K562 (cell line): ENCODE data around the gene FZD4. TPM values are rescaled to one million over a fixed set of nuclear protein-coding genes. Genes with fewer than 3 reads are reported as not detected.

Experiments
- AFF4 ChIP-seq: sonication (generic); formaldehyde crosslinking; IDR thresholded peaks from 2 replicates; pipeline ENCODE4 v1.8.0; 2023; ENCODE audit warnings: mild to moderate bottlenecking, missing genetic modification reagents
- CCNT2 ChIP-seq: IDR thresholded peaks from 2 replicates; pipeline ENCODE4 v1.6.1; 2011; ENCODE audit warnings: borderline replicate concordance, low read depth, mild to moderate bottlenecking, moderate library complexity, mixed read lengths, low read length; ENCODE audit not compliant: insufficient read length; ENCODE audit errors: extremely low read depth
- CEBPB ChIP-seq: fragments of 450-650 bp; IDR thresholded peaks from 2 replicates; pipeline ENCODE4 v1.6.1; 2016; ENCODE audit warnings: missing genetic modification characterization, missing compliant biosample characterization
- COPS2 ChIP-seq: fragments of 450-650 bp; conservative IDR thresholded peaks from 2 replicates; pipeline ENCODE4 v1.6.1; 2016; ENCODE audit warnings: mild to moderate bottlenecking, moderate library complexity
- CREB1 ChIP-seq, 2 experiments: sonication (generic) in 1 of 2; formaldehyde crosslinking in 1 of 2; IDR thresholded peaks; 2 replicates each; pipeline versions ENCODE4 v1.6.1 to v1.8.0; 2012 to 2022; ENCODE audit warnings: inconsistent platforms in 1 of 2, mild to moderate bottlenecking in 1 of 2, missing genetic modification reagents in 1 of 2, moderate library complexity in 1 of 2
- CTCFL ChIP-seq: IDR thresholded peaks from 2 replicates; pipeline ENCODE4 v1.6.1; 2011; ENCODE audit warnings: borderline replicate concordance, low read depth, mild to moderate bottlenecking, moderate library complexity, low read length; ENCODE audit not compliant: insufficient read depth, poor library complexity, severe bottlenecking
- HDAC8 ChIP-seq: fragments of 450-650 bp; IDR thresholded peaks from 2 replicates; pipeline ENCODE4 v1.6.1; 2016; ENCODE audit warnings: mild to moderate bottlenecking, missing genetic modification characterization, moderate library complexity, missing compliant biosample characterization
- JUND ChIP-seq, 2 experiments: IDR thresholded peaks; 2 replicates in 1 of 2; 3 replicates in 1 of 2; pipeline ENCODE4 v1.6.1; 2011; ENCODE audit warnings: borderline replicate concordance in 2 of 2, low read depth in 2 of 2, low read length in 2 of 2, improper control_type of control experiment in 1 of 2, missing biosample characterization in 1 of 2, missing genetic modification characterization in 1 of 2, missing genetic modification reagents in 1 of 2
- NFRKB ChIP-seq: fragments of 450-650 bp; IDR thresholded peaks from 2 replicates; pipeline ENCODE4 v1.6.1; 2016; ENCODE audit warnings: low read depth
- NFYB ChIP-seq: IDR thresholded peaks from 2 replicates; pipeline ENCODE4 v1.6.1; 2011; ENCODE audit warnings: mild to moderate bottlenecking, moderate library complexity; ENCODE audit not compliant: insufficient read length; ENCODE audit errors: extremely low read depth
- PTBP1 ChIP-seq: fragments of 200-400 bp; formaldehyde crosslinking; IDR thresholded peaks from 2 replicates; pipeline ENCODE4 v1.6.1; 2017; ENCODE audit warnings: low read depth, low read length
- RBM22 ChIP-seq: fragments of 200-400 bp; formaldehyde crosslinking; IDR thresholded peaks from 2 replicates; pipeline ENCODE4 v1.6.1; 2018; ENCODE audit warnings: low read length, low read depth; ENCODE audit not compliant: poor library complexity, severe bottlenecking
- RNF219 ChIP-seq: fragments of 250-450 bp; sonication (Bioruptor Pico); IDR thresholded peaks from 2 replicates; pipeline ENCODE4 v1.5.0; 2022; ENCODE audit warnings: mild to moderate bottlenecking
- SAFB ChIP-seq: fragments of 200-400 bp; formaldehyde crosslinking; IDR thresholded peaks from 2 replicates; pipeline ENCODE4 v1.6.1; 2017; ENCODE audit warnings: low read depth, low read length, borderline replicate concordance
- SMAD1 ChIP-seq: fragments of 150-350 bp; IDR thresholded peaks from 2 replicates; pipeline ENCODE4 v1.6.1; 2014; ENCODE audit warnings: low read length, low read depth; ENCODE audit not compliant: partially characterized antibody
- STAT5B ChIP-seq: fragments of 250-450 bp; sonication (Bioruptor Pico); IDR thresholded peaks from 2 replicates; pipeline ENCODE4 v1.8.0; 2021; ENCODE audit warnings: mild to moderate bottlenecking, inconsistent platforms
- TCF15 ChIP-seq: fragments of 250-450 bp; sonication (Bioruptor Pico); IDR thresholded peaks from 2 replicates; pipeline ENCODE4 v1.8.0; 2022; ENCODE audit warnings: moderate library complexity, mild to moderate bottlenecking, inconsistent platforms
- WHSC1 ChIP-seq: IDR thresholded peaks from one replicate; pipeline ENCODE4 v1.6.1; 2012; ENCODE audit warnings: low read length, control low read depth, inconsistent platforms
- polyA plus RNA-seq, 8 experiments: library from polyadenylated mRNA; depleted of rRNA in 4 of 8; stranded (reverse) in 5 of 8; unstranded in 3 of 8; fragments of >200 nt; fragmentation: Nextera tagmentation in 2 of 8; fragmentation: Illumina TruSeq in 1 of 8; extraction: Ambion mirVana in 2 of 8; extraction: Trizol in 1 of 8; gene quantifications; 2 replicates each; pipeline versions ENCODE4 v1.2.1 to v1.2.3, GENCODE V29; 2011 to 2014; ENCODE audit warnings: inconsistent platforms in 1 of 8, missing spikeins in 1 of 8
- total RNA-seq, 7 experiments: library from RNA; depleted of rRNA in 6 of 7; stranded (reverse); fragments of >200 nt in 6 of 7; fragmentation: Illumina TruSeq in 2 of 7; extraction: Trizol in 2 of 7; gene quantifications; 2 replicates each; pipeline versions ENCODE4 v1.2.1 to v1.2.3, GENCODE V29; 2011 to 2021; ENCODE audit warnings: low replicate concordance in 1 of 7

FZD4 gene
- total and polyA plus RNA-seq, 9 of the 15 experiments (the other 6 are each of a cell fraction or from before 2014, with no cell fraction given), result 1.2 to 7.9 (median 5.8) TPM

DNA sequence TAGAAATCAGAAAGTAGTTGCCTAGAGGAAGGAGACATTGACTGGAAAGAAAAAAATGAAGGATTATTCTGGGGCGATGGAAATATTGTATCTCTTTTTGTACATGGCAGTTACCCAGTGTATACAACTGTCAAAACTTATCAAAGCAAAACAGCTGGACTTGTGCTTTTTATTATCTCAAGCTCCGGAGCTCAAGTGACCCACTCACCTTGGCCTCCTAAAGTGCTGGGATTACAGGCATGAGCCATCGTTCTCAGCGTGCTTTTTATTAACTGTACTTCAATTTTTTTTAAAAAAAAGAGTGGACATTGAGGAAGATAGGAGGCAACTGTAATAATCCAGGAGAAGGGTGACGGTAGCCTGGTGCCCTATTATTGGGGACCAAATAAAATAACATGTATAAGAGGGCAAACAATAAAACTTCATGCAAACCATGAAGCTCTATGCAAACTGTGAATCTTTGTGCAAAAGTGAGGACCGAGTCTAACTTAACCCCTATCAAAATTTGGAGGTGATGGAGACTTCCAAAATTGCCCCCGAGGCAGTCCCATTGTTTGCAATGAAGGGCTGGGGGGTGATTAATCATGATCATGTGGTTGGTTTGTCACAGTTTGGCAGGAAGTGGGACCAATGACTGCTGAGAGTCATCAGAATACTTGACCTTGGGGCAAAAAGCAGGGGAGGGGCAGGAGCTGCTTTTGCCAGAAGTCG is 23.5 kb downstream of the FZD4 start (continued):
- no peak for TF ChIP-seq AFF4 (CRISPR knock-in tag)
- TF ChIP-seq CEBPB (tag), result no peak
- no peak for TF ChIP-seq PTBP1
- peak; percentile 31 for TF ChIP-seq NFYB
- TF ChIP-seq TCF15, result no peak
- TF ChIP-seq COPS2, result no peak
- no peak for TF ChIP-seq STAT5B
- TF ChIP-seq NFRKB, result no peak
- TF ChIP-seq SMAD1, result no peak
- no peak for TF ChIP-seq WHSC1
- no peak for TF ChIP-seq RNF219 (CRISPR knock-in tag)
- no peak for TF ChIP-seq HDAC8 (tag)
- TF ChIP-seq RBM22, result no peak
- TF ChIP-seq CCNT2, result peak; percentile 61
- TF ChIP-seq CREB1 (IDR thresholded peaks at IDR 0.05), result no peak
- peak; percentile 53 for TF ChIP-seq CREB1 (CRISPR knock-in tag; IDR thresholded peaks at IDR 0.05)
- TF ChIP-seq JUND (IDR thresholded peaks at IDR 0.05; ENCODE audit: borderline replicate concordance, low read depth, low read length), result peak; percentile 77; the same call in 1 of the 2 replicates
- TF ChIP-seq JUND (tag; IDR thresholded peaks at IDR 0.05; ENCODE audit: borderline replicate concordance, low read depth, low read length), result peak; percentile 8; the same call in 2 of the 3 replicates
- TF ChIP-seq SAFB, result no peak
- TF ChIP-seq CTCFL, result no peak
